HG02642 (cell line): ENCODE results near the gene CASP3.
"Not testable (repeated sequence)": the region's sequence is repeated elsewhere in the genome, so short reads cannot be mapped to it uniquely, and the experiment has no call there.

Experiments used
- ATAC-seq: cut with Tn5 transposase; IDR thresholded peaks from one replicate; pipeline ENCODE4 v1.9.1; 2021; ENCODE audit warnings: mild to moderate bottlenecking; ENCODE audit not compliant: unreplicated experiment, poor library complexity

CASP3 gene

GRCh38 chr4:184636897-184637296 lies 12.3 kb downstream of the CASP3 start:
- ATAC-seq: no peak

- ATAC-seq: no peak
Observed at GRCh38 chr4:184636144-184636543, 13.1 kb downstream of the CASP3 start.

GRCh38 chr4:184635381-184635780 lies 13.9 kb downstream of the CASP3 start:
- no peak for ATAC-seq

- no peak for ATAC-seq
Observed at GRCh38 chr4:184632842-184633241, 16.4 kb downstream of the CASP3 start.

GRCh38 chr4:184628103-184628502 lies 21.1 kb downstream of the CASP3 start:
- no peak for ATAC-seq

- ATAC-seq: not testable (repeated sequence)
Observed at GRCh38 chr4:184625783-184626596, 23.3 kb downstream of the CASP3 start.

- no peak for ATAC-seq
Observed at GRCh38 chr4:184624972-184625554, 24.2 kb downstream of the CASP3 start.

- not testable (repeated sequence) for ATAC-seq
Observed at GRCh38 chr4:184624504-184624903, 24.7 kb downstream of the CASP3 start.

- ATAC-seq: no peak
Observed at GRCh38 chr4:184621518-184621917, 27.7 kb downstream of the CASP3 start.

GRCh38 chr4:184620212-184620867 lies 28.9 kb downstream of the CASP3 start:
- no peak for ATAC-seq

GRCh38 chr4:184617600-184618196 lies 31.5 kb downstream of the CASP3 start:
- ATAC-seq: no peak

GRCh38 chr4:184616633-184617551 lies 32.4 kb downstream of the CASP3 start:
- ATAC-seq: peak; percentile 88

- not testable (repeated sequence) for ATAC-seq
Observed at GRCh38 chr4:184616168-184616567, 33.1 kb downstream of the CASP3 start.

GRCh38 chr4:184614509-184614908 lies 34.7 kb downstream of the CASP3 start:
- no peak for ATAC-seq

- ATAC-seq: no peak
Observed at GRCh38 chr4:184613405-184613804, 35.8 kb downstream of the CASP3 start.

- ATAC-seq: no peak
Observed at GRCh38 chr4:184612074-184612473, 37.2 kb downstream of the CASP3 start.

GRCh38 chr4:184607429-184607828 lies 41.8 kb downstream of the CASP3 start:
- not testable (repeated sequence) for ATAC-seq

GRCh38 chr4:184602857-184603256 lies 46.4 kb downstream of the CASP3 start:
- ATAC-seq: not testable (repeated sequence)

- ATAC-seq: not testable (repeated sequence)
Observed at GRCh38 chr4:184600982-184601381, 48.3 kb downstream of the CASP3 start.
